Kidney tubule cell (primary cell): ENCODE measurements around the gene RFLNA.
"Not testable (repeated sequence)": the region's sequence is repeated elsewhere in the genome, so short reads cannot be mapped to it uniquely, and the experiment has no call there.

Experiments used
- DNase-seq: peaks from one replicate; pipeline ENCODE4 v3.0.0-alpha.2; 2018; ENCODE audit warnings: low spot score

The RFLNA gene

DNA sequence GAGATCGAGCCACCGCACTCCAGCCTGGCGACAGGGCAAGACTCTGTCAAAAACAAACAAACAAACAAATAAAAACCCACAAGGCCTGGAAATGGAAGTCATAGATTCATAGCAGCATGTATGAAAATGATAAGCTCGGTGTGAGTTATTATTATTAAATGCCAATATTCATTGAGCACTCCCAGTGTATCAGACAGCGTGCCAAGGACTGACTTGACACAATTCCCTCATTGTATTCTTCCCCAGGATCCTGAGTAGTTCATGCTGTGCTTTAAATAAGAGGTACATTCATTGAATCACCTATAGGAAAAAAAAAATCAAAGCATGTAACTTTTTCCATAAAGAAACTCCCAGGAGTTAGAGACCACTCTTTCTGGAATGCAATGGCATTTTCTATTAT, 12.6 kb upstream of the RFLNA start:
- DNase-seq: no peak

DNA sequence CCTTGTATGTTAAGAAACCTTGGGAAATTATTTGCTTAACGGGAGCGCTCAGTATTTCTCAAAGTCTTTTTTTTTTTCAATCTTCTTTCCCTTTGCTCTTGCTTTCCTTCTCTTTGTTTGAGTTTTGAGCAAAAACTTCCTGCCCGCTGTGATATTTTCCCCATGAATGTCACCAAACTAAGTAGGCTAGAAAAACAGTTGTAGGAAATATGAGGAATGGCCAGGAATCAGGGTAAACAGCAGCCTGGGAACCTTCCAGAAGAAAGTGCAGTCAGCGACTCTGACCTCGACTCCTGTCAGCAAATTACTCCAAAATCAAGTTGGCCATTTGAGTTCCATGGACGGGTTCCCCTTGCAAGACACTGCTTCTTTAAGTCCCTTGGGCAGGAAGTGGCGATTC, 11.6 kb upstream of the RFLNA start:
- DNase-seq: no peak

DNA sequence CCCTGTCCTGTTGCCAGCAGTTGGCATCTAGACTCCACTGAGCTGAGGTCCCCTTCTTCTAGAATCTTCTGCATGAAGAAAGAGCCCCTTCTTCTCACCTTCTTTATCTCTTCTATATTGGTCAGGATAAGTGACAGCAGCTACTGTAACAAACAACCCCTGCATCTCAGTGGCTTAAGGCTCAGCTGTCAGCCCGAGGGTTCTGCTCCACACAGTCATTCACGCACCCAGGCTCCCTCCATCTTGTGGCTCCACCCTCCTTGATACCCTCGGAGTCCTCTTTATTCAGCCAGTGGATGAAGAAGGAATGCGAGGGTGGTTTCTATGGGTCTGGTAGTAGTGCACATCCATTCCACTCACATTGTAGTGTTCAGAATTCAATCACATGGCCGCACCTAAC, 10.5 kb upstream of the RFLNA start:
- no peak for DNase-seq

DNA sequence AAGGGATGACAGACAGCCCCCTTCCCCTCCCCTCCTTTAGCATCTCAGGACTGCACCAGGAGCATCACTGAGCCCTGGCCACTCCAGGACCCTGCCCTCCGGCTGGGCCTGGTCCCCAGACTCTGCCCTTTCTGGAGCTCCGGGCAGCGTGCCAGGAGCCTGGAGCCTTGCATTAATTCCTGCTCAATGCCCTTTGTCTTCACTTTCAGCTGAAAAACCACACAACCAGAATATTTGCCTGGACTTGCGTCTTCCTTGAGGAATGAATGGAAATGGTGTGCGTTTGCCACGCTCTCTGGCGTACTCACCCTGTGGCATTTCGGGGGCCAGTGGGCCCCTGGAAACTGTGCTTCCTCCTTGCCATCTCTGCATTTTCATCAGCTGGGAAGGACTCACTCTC, 8.5 kb upstream of the RFLNA start:
- peak; percentile 43 for DNase-seq

DNA sequence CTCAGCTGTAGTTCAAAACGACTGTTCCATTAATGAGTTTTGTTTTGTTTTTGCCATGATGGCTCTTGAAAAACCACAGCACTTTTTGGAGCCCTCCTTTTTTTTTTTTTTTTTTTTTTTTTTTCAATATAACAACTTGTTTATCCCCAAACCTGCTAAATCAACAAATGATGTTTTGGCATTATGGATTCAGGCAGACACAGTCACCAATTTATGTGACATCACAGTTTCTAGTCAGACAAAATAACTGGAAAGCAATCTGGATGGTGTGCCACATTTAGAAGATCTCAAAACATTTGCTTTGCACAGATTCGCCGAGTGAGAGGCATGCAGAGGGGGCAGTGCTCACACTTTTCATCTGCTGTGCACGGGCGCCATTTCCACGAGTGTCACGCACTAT, 7.9 kb upstream of the RFLNA start:
- DNase-seq: no peak

DNA sequence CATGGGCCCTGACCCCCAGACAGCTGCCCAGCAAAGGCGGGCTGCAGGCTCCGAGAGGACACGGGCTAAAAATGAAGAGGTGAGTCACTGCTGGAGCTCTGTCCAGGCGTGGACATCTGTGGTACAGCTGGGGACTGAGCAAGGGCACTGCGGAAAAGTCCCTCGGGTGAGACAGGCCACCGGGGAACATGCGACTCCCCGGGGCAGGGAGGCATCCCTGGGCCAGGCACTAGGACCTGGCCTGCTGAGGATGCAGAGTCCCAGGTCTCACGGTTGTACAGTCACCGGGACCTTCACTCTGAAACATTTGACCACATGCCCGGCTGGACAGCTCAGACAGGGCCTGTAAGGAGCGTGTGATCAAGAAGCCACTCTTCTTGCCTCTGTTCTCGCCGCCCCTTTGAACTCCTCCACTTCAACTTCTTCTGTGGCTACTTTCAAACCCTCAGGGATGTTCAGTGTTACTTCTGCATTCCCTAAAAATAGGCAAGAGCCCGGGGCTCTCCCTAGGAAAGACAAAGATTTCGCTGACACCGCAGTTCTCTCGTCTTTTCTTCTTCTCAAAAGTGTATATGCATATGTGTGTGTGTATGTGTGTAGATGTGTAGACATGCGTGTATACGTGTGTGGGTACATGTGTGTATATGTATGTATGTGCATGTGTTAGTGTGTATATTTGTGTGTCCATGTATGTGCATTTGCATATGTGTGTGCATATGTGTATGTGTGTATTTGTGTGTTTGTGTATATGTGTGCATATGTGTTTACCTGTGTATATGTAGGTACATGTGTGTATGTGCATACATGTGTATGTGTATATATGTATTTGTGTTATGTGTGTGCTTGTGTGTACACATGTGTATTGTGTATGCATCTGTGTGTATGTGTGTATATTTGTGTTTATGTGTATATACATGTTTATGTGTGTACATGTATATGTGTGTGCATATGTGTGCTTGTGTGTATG, 5.0 kb upstream of the RFLNA start:
- DNase-seq: peak; percentile 29

DNA sequence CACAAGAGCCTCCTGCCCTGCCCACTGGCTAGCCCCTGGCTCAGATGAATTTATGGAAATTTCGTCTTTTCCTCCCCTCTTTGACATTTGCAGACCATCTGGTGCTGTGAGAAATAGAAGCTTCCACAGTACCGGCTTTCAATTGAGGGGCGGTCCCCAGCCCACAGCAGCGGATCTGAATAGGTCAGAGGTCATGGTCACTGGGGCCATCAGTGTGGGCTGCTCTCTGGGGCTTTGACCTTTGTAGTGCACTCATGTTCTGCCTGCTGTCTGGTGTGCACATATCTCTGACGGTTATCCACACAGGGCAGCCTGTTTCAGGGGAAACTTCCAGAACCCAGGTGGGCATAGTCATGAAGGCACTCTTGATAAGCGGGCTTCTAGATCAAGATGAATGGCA, 2.5 kb upstream of the RFLNA start:
- DNase-seq: no peak

DNA sequence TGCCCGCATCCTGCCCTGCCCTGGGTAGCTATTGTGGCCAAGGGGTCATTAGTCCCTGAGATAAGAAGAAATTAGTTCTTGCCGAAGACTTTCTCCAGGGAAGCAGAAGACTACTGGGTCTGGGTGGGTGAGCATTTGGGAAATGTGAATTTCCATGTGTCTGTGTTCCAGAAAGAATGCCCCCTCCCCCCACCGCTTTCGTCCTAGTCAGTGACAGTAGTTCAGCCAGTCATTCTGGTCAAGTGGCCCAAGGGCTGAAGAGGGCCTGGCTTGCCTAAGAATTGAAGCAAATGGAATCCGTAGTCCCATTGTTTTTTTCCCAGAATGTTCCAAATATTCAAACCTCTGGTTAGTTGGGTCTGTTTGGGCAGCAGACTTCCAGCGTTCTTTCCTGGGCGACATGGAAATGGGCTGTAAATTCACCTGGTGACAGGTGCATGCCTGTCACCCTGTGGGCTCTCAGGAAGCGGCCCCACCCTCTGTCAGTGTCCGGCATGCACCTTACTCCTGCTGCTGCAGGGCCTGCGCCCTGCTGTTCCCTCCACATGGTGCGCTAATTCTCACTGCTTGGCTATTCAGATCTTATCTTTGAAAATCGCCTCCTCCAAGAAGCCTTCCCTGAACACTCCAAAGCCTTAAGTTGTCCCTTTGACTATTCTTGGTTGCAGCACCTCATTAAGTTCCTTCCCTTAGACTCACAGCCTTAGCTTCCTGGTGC, 1.4 kb upstream of the RFLNA start:
- no peak for DNase-seq

DNA sequence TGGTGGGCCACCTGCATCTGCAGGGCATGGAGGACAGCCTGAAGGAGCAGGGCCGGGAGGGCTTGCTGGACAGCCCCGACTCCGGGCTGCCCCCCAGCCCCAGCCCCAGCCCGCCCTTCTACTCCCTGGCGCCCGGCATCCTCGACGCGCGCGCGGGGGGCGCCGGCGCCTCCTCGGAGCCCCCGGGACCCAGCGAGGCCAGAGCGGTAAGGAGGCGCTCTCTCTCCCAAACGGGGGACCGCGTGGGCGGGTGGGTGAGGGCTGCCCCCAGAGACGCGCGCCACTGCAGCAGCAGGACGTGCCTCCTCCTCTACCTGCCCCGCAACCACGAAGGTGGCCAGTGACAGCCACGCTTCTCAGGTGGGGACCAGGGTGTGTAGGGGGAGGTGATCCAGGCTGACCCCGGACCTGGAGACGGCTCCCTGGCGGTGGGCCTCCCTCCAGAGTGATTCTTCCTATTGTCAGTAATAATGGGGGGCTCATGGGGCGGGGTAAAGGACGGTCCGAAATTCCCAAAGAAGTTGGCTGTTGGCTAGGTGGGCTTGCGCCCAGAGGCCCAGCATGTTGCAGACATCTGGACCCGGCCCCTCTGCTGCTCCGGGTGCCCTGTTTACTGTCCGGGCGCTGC, 652 bp downstream of the RFLNA start:
- no peak for DNase-seq

DNA sequence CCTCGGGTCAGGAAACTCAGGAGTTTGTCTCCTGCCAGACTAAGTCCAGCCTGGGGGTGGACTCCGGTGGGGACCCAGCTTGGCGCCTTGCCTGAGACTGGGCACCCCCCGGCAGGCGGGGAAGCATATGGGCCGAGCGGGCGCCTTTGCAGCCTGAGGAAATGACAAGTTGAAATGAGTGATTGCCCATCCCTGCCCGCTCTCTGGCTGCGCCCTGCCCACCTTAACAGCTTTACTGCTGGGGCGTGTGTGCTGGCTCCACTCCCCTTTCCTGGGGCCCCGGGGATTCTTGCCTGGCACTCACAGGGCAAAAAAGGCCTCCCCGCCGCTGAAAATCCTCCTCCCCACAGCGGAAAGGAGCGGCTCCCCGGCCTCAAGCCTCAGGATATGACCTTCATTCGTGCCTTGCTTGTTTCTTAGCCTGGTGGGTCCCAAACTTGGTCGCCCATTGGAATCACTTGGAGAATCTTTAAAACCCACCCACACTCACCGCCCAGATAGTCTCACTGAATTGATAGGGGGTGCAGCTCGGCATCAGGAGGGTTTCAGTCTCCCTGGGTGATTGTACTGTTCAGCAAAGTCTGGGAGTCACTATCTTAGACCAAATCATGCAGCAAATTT, 1.5 kb downstream of the RFLNA start:
- DNase-seq: no peak

DNA sequence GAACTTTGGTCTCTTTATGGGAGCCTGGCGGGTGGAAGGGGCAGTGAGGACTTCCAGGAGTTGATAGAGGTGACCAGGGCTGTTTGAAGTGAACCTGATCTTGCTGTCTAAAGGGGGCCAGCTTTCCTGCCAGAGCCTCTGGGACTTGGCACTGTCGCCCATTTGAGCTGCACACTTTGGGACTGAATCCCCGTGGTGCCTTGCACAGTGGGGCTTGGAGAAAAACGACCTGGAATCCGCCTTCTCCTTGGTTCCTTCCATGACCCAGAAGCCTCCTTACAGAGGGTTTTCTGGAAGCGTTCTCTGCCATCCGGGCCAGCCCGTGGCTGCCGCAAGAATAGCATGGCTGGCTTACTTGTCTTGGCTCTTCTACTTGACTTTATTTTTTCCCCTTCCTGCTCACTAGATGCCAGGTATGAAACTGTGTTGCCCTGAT, 2.0 kb downstream of the RFLNA start:
- DNase-seq: no peak

DNA sequence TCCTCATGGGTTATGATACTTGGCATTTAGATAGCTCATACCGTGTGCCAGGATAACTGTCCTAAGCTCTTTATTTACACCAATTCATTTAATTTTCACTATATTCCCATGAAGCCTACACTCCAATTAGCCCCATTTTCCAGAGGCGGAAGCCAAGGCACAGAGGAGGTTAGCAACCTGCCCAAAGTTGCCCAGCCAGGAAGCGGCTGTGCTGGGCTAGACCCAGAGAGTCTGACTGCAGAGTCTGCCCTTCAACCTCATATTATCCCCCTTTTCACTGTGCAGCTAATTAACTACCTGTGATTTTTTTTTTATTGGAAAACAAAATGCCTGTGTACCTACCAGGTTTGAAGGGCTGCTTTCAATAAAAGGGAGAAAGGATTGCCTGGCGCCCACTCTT, 2.5 kb downstream of the RFLNA start:
- no peak for DNase-seq

DNA sequence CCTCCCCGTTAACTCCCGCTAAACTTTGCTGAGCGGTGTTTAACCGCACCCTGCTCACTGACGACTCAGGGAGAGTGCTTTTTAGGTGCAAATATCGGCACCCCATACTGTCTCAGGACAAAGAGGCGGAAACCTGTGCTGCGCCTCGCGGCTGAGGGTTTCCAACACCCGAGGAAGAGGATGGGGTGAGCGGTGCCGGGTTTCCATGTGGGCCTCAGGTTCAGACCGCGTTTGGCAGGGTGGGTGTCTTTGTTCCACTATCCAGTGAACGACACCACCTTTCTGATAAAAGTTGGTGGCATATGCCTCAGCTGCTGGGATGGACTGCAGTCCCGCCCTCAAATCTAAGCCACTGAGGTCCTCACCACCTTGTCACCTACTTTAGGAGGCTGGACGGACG, 3.0 kb downstream of the RFLNA start:
- no peak for DNase-seq

DNA sequence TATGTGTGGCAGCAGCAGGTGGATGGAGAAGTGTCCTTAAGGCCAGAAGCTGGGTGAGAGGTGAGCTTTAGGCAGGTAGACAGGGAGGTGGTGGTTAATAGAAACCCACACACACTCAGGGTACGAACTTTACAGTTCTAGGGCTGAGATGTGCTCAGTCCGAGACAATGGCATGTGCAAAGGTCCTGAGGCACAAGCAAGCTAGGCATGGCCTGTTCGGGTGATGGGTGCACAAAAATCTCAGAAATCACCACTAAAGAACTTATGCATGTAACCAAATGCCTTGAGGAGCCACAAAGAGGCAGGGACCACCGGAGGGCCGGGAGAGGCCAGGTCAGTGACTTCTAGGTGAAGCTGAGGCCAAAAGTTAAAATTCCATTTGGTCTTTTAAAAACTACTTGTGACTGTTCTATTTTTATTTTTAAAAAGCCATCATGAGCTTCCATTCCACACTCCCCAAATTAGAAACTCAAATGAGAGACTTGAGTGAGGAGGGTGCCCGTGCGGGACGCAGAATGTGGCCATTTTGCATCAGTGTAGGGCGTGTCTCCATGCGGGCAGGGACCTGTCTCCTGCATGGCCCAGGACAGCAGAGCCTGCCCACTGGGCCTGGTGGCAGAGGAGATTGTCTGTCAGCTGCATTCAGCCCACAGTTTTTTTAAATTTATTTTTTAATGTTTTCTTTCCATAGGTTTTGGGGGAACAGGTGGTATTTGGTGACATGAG, 4.0 kb downstream of the RFLNA start:
- no peak for DNase-seq

DNA sequence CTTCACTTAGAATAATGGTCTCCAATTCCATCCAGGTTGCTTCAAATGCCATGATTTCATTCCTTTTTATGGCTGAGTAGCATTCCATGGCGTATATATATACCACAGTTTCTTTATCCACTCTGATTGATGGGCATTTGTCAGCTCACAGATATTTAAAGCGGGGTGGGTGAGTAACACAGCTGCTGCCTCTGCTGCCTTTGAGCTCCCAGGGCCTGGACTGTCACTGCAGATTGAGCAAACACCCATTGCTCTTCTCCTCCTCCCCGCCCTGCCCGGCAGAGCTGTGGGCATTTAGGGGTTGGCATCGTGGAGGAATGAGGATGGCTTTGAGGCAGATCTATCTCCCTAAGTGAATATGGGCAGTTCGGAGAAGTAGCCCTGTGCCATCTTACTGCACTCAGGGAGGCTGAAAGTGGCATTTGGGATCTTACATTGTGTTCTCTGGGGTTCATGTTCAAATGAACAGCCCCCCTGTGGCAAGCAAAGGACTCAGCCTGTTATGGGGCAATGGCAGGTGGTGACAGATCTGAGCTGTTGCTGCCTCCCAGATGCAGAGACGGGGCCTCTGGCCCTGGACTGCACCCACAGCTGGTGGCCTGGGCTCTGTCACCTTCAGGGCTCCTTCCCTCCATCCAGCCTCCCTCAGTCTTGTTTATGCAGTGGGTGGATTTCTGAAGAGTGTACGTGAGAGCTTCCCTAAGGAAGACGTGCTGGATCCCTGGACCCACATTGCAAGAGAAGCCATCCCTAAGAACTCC, 4.9 kb downstream of the RFLNA start:
- no peak for DNase-seq

DNA sequence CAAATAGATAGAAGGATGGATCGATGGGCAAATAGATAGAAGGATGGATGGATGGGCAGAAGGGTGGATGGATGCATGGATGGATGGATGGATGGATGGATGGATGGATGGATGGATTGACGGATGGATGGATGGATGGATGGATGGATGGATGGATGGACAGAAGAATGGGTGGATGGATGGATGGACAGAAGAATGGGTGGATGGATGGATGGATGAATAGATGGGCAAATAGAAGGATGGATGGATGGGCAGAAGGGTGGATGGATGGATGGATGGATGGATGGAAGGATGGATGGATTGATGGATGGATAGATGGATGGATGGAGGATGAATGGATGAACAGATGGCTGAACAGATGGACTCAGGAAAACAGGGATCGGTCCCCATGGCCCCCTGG, 5.8 kb downstream of the RFLNA start:
- not testable (repeated sequence) for DNase-seq

DNA sequence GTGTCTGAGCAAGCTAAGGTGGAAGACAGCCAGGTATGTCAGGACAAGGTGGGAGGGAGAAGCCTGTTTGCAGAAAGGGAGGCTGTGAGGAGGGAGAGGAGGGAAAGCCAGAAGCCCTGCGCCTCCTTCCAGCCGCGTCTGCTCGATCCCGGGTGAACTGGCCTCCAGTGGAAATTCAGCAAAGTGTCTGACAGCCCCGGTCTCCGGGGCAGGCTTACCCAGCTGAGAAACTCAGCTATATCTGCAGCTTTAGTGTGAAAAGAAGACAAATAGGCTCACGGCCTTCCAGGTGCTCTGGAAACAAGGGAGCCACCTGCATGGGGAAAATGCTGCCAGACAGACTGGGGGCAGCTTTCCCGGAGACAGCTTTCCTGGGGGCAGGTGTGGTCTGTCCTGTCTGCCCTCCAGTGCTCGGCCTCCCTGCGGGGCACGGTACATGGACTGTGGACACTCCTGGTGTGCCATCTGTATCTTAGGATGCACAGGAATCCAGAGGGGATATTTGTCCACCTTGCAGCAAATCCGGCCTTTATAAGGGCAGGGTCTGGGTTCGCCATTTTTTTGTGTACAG, 6.3 kb downstream of the RFLNA start:
- DNase-seq: no peak

DNA sequence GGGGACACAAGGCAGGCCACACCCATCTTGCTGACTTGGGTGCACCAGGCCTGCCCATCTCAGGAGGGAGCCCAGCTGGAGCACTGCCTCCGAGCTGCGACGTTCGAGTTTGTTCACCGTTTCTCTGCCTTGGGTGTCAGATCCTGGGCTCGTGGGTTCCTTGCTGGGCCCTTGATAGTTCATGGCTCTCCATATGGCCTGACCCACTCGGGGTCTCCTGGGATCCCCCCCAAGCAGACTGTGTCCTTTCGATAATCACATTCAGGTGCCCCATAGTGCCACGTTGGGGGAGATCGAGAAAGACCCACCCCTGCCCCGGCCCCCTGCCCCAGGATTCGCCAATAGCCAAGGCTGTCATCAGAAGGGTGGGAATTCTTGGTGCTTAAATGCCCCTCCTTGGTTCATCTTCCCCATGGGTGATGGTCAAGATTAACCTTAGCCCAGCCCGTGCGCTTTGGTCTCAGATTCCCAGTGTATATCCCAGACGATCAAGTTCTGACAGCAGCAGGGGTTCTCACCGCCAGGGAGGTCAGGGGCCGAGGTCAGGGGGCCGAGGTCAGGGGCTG, 7.4 kb downstream of the RFLNA start:
- no peak for DNase-seq

DNA sequence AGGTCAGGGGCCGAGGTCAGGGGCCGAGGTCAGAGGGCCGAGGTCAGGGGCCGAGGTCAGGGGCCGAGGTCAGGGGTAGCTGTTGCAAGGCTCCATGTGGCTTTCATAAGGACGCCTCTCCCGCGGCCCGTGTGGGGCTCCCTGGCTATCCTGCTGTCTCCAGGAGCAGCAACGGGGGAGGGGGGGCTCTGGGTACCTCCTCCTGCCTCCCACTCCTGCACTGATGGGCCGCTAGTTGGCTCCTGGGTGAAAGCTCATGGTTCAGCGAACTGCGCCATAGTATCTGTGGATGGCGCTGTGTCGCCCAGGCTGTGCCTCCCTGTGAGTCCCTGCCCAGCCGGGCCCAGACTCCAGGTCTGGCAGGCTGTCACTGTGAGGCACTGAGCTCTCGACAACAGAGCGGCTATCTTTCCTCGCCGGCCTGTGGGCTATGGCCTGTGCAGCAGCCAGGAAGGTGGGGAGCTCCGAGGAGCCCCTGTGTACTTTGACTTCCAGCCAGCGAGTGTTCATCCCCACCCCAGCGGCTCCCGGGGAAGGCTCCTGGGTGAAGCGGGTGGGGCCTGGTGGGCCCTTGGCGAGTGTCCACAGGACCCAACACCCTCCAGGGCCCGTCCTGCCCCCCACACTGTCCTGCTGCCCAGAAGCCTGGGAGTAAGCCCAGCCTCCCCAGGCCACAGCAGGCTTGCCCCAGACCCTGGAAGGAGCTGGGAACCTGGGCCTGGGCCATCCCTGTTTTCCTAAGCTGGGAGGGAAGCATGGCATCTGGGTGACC, 8.1 kb downstream of the RFLNA start:
- no peak for DNase-seq
